Neural cell (in vitro differentiated cells): Measurements from ENCODE around the gene SREBF1. TPM values are rescaled to one million over a fixed set of nuclear protein-coding genes. Genes with fewer than 3 reads are reported as not detected.
A peak's percentile ranks its signal among the peaks of the same experiment; 100 is the strongest.

Experiments
- H2AFZ ChIP-seq: fragments of 200-600, 300-800 bp; sonication (generic), shearing (Covaris generic); 2 replicates; pipeline ENCODE4 v1.6.0; 2014; ENCODE audit warnings: low read depth, mild to moderate bottlenecking, antibody characterized with exemption, low read length, moderate library complexity
- H3F3A ChIP-seq: fragments of 200-600 bp; shearing (Covaris generic); 2 replicates; pipeline ENCODE4 v1.6.1; 2016; ENCODE audit warnings: mild to moderate bottlenecking, moderate library complexity, mixed read lengths, antibody characterized with exemption, low read length; ENCODE audit not compliant: insufficient read depth, poor library complexity, severe bottlenecking
- H3K27ac ChIP-seq: fragments of 200-600, 300-800 bp; sonication (generic), shearing (Covaris generic); 2 replicates; pipeline ENCODE4 v1.5.1; 2014; ENCODE audit warnings: mild to moderate bottlenecking, low read length, moderate library complexity
- H3K27me3 ChIP-seq: fragments of 300-800, 200-600 bp; sonication (generic), shearing (Covaris generic); 2 replicates; pipeline ENCODE4 v1.6.0; 2014; ENCODE audit warnings: mild to moderate bottlenecking, low read depth, low read length, moderate library complexity; ENCODE audit not compliant: insufficient read depth
- H3K36me3 ChIP-seq: fragments of 300-800, 200-600 bp; sonication (generic), shearing (Covaris generic); 2 replicates; pipeline ENCODE4 v1.5.1; 2014; ENCODE audit warnings: mild to moderate bottlenecking, antibody characterized with exemption, low read length, moderate library complexity; ENCODE audit not compliant: insufficient read depth
- H3K4me2 ChIP-seq: fragments of 300-800, 200-600 bp; sonication (generic), shearing (Covaris generic); 2 replicates; pipeline ENCODE4 v1.6.0; 2014; ENCODE audit warnings: mild to moderate bottlenecking, low read length
- H3K4me3 ChIP-seq: fragments of 300-800, 200-600 bp; sonication (generic), shearing (Covaris generic); 2 replicates; pipeline ENCODE4 v1.5.1; 2014; ENCODE audit warnings: mild to moderate bottlenecking, low read length, moderate library complexity
- H3K79me2 ChIP-seq: fragments of 200-600 bp; shearing (Covaris generic); replicated peaks from 2 replicates; pipeline ENCODE4 v1.6.0; 2014; ENCODE audit warnings: mild to moderate bottlenecking, low read length, moderate library complexity; ENCODE audit not compliant: insufficient read depth
- H3K9ac ChIP-seq: fragments of 300-800, 200-600 bp; sonication (generic), shearing (Covaris generic); 2 replicates; pipeline ENCODE4 v1.6.1; 2016; ENCODE audit warnings: mild to moderate bottlenecking, low read length, mixed read lengths
- H3K9me2 ChIP-seq: fragments of 200-600 bp; shearing (Covaris generic); 2 replicates; pipeline ENCODE4 v1.6.1; 2016; ENCODE audit warnings: mild to moderate bottlenecking, low read length, mixed read lengths; ENCODE audit not compliant: insufficient read depth
- H3K9me3 ChIP-seq: fragments of 200-600, 300-800 bp; sonication (generic), shearing (Covaris generic); 2 replicates; pipeline ENCODE4 v1.6.1; 2016; ENCODE audit warnings: mild to moderate bottlenecking, mixed run types, low read length, moderate library complexity, mixed read lengths
- H4K20me1 ChIP-seq: fragments of 200-600 bp; shearing (Covaris generic); 2 replicates; pipeline ENCODE4 v1.6.1; 2016; ENCODE audit warnings: mild to moderate bottlenecking, mixed run types; ENCODE audit not compliant: insufficient read depth
- CTCF ChIP-seq: fragments of 450-650 bp; IDR thresholded peaks from 2 replicates; pipeline ENCODE4 v1.5.1; 2014; ENCODE audit warnings: antibody characterized with exemption, mild to moderate bottlenecking, moderate library complexity; ENCODE audit not compliant: poor library complexity, severe bottlenecking
- EP300 ChIP-seq: fragments of 450-650 bp; conservative IDR thresholded peaks from 2 replicates; pipeline ENCODE4 v1.6.1; 2014; ENCODE audit warnings: antibody characterized with exemption, mild to moderate bottlenecking, moderate library complexity; ENCODE audit not compliant: poor library complexity, severe bottlenecking
- EZH2 ChIP-seq: fragments of 200-600, 300-800 bp; shearing (Covaris generic), sonication (generic); IDR thresholded peaks from 2 replicates; pipeline ENCODE4 v1.6.1; 2014; ENCODE audit warnings: antibody characterized with exemption, low read length, borderline replicate concordance, mild to moderate bottlenecking; ENCODE audit not compliant: insufficient read depth, poor library complexity, severe bottlenecking
- MXI1 ChIP-seq: fragments of 450-650 bp; conservative IDR thresholded peaks from 2 replicates; pipeline ENCODE4 v1.6.1; 2014; ENCODE audit warnings: antibody characterized with exemption, mild to moderate bottlenecking; ENCODE audit not compliant: poor library complexity, severe bottlenecking
- POLR2AphosphoS5 ChIP-seq: IDR thresholded peaks from 2 replicates; pipeline ENCODE4 v1.6.1; 2012
- RAD21 ChIP-seq: fragments of 450-650 bp; conservative IDR thresholded peaks from 2 replicates; pipeline ENCODE4 v1.6.1; 2014; ENCODE audit warnings: antibody characterized with exemption, mild to moderate bottlenecking, moderate library complexity
- REST ChIP-seq: IDR thresholded peaks from 2 replicates; pipeline ENCODE4 v1.6.1; 2012; ENCODE audit warnings: borderline replicate concordance
- SMC3 ChIP-seq: fragments of 450-650 bp; conservative IDR thresholded peaks from 2 replicates; pipeline ENCODE4 v1.6.1; 2014; ENCODE audit warnings: antibody characterized with exemption, mild to moderate bottlenecking, moderate library complexity; ENCODE audit not compliant: poor library complexity
- TAF1 ChIP-seq: IDR thresholded peaks from 2 replicates; pipeline ENCODE4 v1.6.1; 2012; ENCODE audit warnings: low read depth
- polyA plus RNA-seq: library from polyadenylated mRNA; depleted of rRNA; stranded (reverse); fragments of >200 nt; gene quantifications from 2 replicates; pipeline ENCODE4 v1.2.3, GENCODE V29; 2014

SREBF1 gene
- polyA plus RNA-seq, 1 donor from 2014 or later: 22.5 TPM

DNA sequence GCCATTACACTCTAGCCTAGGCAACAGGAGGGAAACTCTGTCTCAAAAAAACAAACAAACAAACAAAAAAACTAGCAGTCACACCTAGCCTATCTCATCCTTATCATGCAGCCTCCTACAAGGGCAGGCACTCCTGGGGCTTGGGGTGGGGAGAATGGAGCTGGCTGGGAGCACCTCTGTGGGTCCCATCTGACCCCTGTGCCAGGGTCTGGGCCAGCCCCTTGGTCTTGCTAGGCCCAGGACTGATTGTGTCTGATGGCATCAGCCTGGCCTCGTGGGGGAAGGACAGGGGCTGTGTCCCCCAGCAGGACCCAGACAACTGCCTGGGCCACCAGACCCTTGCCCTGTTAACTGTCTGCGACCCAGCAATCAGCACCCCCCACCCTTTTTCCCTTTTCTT lies 49.8 kb downstream of the SREBF1 start:
- Histone ChIP-seq H3K4me3 (no peak overlapping the region), H3K9me2 (no peaks in the 10 kb centered on the region), H3F3A (no peaks in the 10 kb centered on the region), H3K27me3 (no peaks in the 10 kb centered on the region), H2AFZ (no peak overlapping the region), H3K9me3 (no peaks in the 10 kb centered on the region), H3K4me2 (no peak overlapping the region), H3K9ac (no peak overlapping the region), H3K79me2 (peaks cover 74% of the 10 kb centered on the region), H3K36me3 (no peaks in the 10 kb centered on the region), H3K27ac (no peak overlapping the region), H4K20me1 (no peaks in the 10 kb centered on the region)
- TF ChIP-seq MXI1 (no peak), RAD21 (no peak), POLR2AphosphoS5 (no peak), EZH2 (no peak), TAF1 (no peak), EP300 (no peak), CTCF (no peak), SMC3 (no peak), REST (no peak)

- Histone ChIP-seq H3K27me3 (no peaks in the 10 kb centered on the region), H4K20me1 (peaks cover 1% of the 10 kb centered on the region), H3K9me2 (no peaks in the 10 kb centered on the region), H3K36me3 (no peaks in the 10 kb centered on the region), H3K27ac (peak overlapping the region; percentile 96), H3K9me3 (no peaks in the 10 kb centered on the region), H3K4me3 (peak overlapping the region; percentile 89), H2AFZ (no peak overlapping the region), H3K4me2 (peak overlapping the region; percentile 46), H3K9ac (peak overlapping the region; percentile 94), H3F3A (no peaks in the 10 kb centered on the region), H3K79me2 (peaks cover 75% of the 10 kb centered on the region)
- no peak for TF ChIP-seq POLR2AphosphoS5
- TF ChIP-seq MXI1: no peak
- no peak for TF ChIP-seq CTCF
- TF ChIP-seq TAF1: no peak
- no peak for TF ChIP-seq REST
- no peak for TF ChIP-seq RAD21
- no peak for TF ChIP-seq EP300
- no peak for TF ChIP-seq SMC3
- no peak for TF ChIP-seq EZH2
These were observed 51.4 kb downstream of the SREBF1 start for GRCh38 chr17:17785407-17785806.
